T-helper 17 cell (primary cell): Measurements from ENCODE around the gene DBN1. TPM values are rescaled to one million over a fixed set of nuclear protein-coding genes. Genes with fewer than 3 reads are reported as not detected.
"Not testable (repeated sequence)": the region's sequence is repeated elsewhere in the genome, so short reads cannot be mapped to it uniquely, and the experiment has no call there.

Source experiments
- ATAC-seq: fragments of 150-1000 bp; cut with Tn5 transposase; 2 replicates; pipeline ENCODE4 v1.10.0; 2021; ENCODE audit warnings: mild to moderate bottlenecking, moderate library complexity
- DNase-seq, 3 donors: peaks; one replicate each; pipeline versions ENCODE4 v3.0.0 to v3.0.0-alpha.2; 2020 to 2021
- H3K9me3 ChIP-seq: one replicate; pipeline ENCODE4 v1.7.0; 2013; ENCODE audit warnings: low read length, mild to moderate bottlenecking; ENCODE audit not compliant: control insufficient read depth, poor library complexity, severe bottlenecking
- H3K27ac Mint-ChIP-seq: one replicate; pipeline ENCODE4 v1.8.0; 2022; ENCODE audit warnings: mild to moderate bottlenecking, moderate library complexity, mixed read lengths
- H3K27me3 Mint-ChIP-seq: one replicate; pipeline ENCODE4 v1.8.0; 2022; ENCODE audit warnings: mixed read lengths
- H3K36me3 Mint-ChIP-seq: one replicate; pipeline ENCODE4 v1.8.0; 2022; ENCODE audit warnings: low read depth, mixed read lengths
- H3K4me1 Mint-ChIP-seq: one replicate; pipeline ENCODE4 v1.8.0; 2022; ENCODE audit warnings: mild to moderate bottlenecking, mixed read lengths
- H3K4me3 Mint-ChIP-seq: one replicate; pipeline ENCODE4 v1.8.0; 2022; ENCODE audit warnings: mild to moderate bottlenecking, moderate library complexity, mixed read lengths
- total RNA-seq, 4 donors: library from RNA in 2 of 4; stranded (reverse) in 2 of 4; gene quantifications; one replicate each; pipeline ENCODE4 v1.2.3 and lab custom pipeline; 2022 to 2026

The DBN1 gene
- total RNA-seq, 2 donors from 2014 or later = 1.2 to 5.0 TPM

GRCh38 chr5:177420472-177420871, 53.0 kb downstream of the DBN1 start:
- H3K27me3 Mint-ChIP-seq, H3K36me3 Mint-ChIP-seq, H3K27ac Mint-ChIP-seq, H3K4me3 Mint-ChIP-seq, H3K4me1 Mint-ChIP-seq, H3K9me3 ChIP-seq, ATAC-seq, DNase-seq: not testable (repeated sequence)

- no peaks in the 10 kb centered on the region for H3K9me3 ChIP-seq
- ATAC-seq (no peak), DNase-seq (no peak)
- Mint-ChIP-seq H3K27ac (peak overlapping the region; percentile 62), H3K4me3 (no peak overlapping the region), H3K36me3 (no peaks in the 10 kb centered on the region), H3K27me3 (no peaks in the 10 kb centered on the region), H3K4me1 (peaks cover 8% of the 10 kb centered on the region)
These were observed 54.4 kb downstream of the DBN1 start for GRCh38 chr5:177419046-177419445.

GRCh38 chr5:177417081-177417480, 56.4 kb downstream of the DBN1 start:
- not testable (repeated sequence) for DNase-seq, H3K27me3 Mint-ChIP-seq, ATAC-seq, H3K9me3 ChIP-seq, H3K27ac Mint-ChIP-seq, H3K36me3 Mint-ChIP-seq, H3K4me3 Mint-ChIP-seq
- H3K4me1 Mint-ChIP-seq = peaks cover 19% of the 10 kb centered on the region

GRCh38 chr5:177414481-177414880, 59.0 kb downstream of the DBN1 start:
- H3K4me1 Mint-ChIP-seq = peaks cover 27% of the 10 kb centered on the region
- no peak for DNase-seq
- no peak for ATAC-seq
- H3K27ac Mint-ChIP-seq = peak overlapping the region; percentile 51
- no peaks in the 10 kb centered on the region for H3K9me3 ChIP-seq
- no peaks in the 10 kb centered on the region for H3K27me3 Mint-ChIP-seq
- H3K36me3 Mint-ChIP-seq = no peaks in the 10 kb centered on the region
- no peak overlapping the region for H3K4me3 Mint-ChIP-seq

GRCh38 chr5:177412603-177413233, 60.7 kb downstream of the DBN1 start:
- Mint-ChIP-seq H3K4me1 (peaks cover 29% of the 10 kb centered on the region), H3K27ac (peak overlapping the region; percentile 75), H3K27me3 (no peaks in the 10 kb centered on the region), H3K36me3 (no peaks in the 10 kb centered on the region), H3K4me3 (peak overlapping the region; percentile 73)
- H3K9me3 ChIP-seq = no peaks in the 10 kb centered on the region
- DNase-seq (no peak), ATAC-seq (peak; percentile 75)

- no peaks in the 10 kb centered on the region for H3K36me3 Mint-ChIP-seq
- H3K9me3 ChIP-seq = no peaks in the 10 kb centered on the region
- ATAC-seq = no peak
- H3K27ac Mint-ChIP-seq = no peak overlapping the region
- peaks cover 32% of the 10 kb centered on the region for H3K4me1 Mint-ChIP-seq
- H3K4me3 Mint-ChIP-seq = no peak overlapping the region
- DNase-seq = no peak
- H3K27me3 Mint-ChIP-seq = no peaks in the 10 kb centered on the region
These were observed 62.9 kb downstream of the DBN1 start for GRCh38 chr5:177410575-177410974.

- Mint-ChIP-seq H3K4me3 (no peak within 1 kb of the TSS), H3K36me3 (no peaks in the 10 kb centered on the region), H3K27ac (no peak within 1 kb of the TSS), H3K27me3 (no peaks in the 10 kb centered on the region), H3K4me1 (peaks cover 30% of the 10 kb centered on the region)
- H3K9me3 ChIP-seq = no peaks in the 10 kb centered on the region
- no peak for ATAC-seq
- no peak for DNase-seq
These were observed 64.2 kb downstream of the DBN1 start, which contains the start of gene F12 for GRCh38 chr5:177409043-177409801. F12 (minus strand) TSS chr5:177409564; CDS start chr5:177409527, 37 bp downstream.

Other genes starting within 250 kb of the DBN1 start
- gene RAB24, start 169.9 kb downstream of the DBN1 start, total RNA-seq = 10 to 100 TPM in 1 of 2 donors, 1 to 10 TPM in 1; 8.8 to 17.6 TPM
- gene PRELID1, start 169.8 kb downstream of the DBN1 start, total RNA-seq = 10 to 100 TPM; 44.9 to 55.8 TPM
- 10 to 100 TPM in 1 of 2 donors, 1 to 10 TPM in 1; 8.7 to 11.8 TPM for gene MXD3, start 161.7 kb downstream of the DBN1 start, total RNA-seq
- gene LMAN2, start 122.0 kb downstream of the DBN1 start, total RNA-seq = 10 to 100 TPM; 75.5 to 89.8 TPM
- 100 to 1,000 TPM in 1 of 2 donors, 10 to 100 TPM in 1; 76.7 to 110 TPM for gene RGS14, start 115.7 kb downstream of the DBN1 start, total RNA-seq
- under 1 TPM; 0.31 to 0.40 TPM for gene SLC34A1, start 89.2 kb downstream of the DBN1 start, total RNA-seq
- gene PFN3, start 73.0 kb downstream of the DBN1 start, total RNA-seq = not detected
- gene F12, start 64.1 kb downstream of the DBN1 start, total RNA-seq = 1 to 10 TPM in 1 of 2 donors, under 1 TPM in 1; 0.62 to 1.1 TPM
- gene GRK6, start 47.0 kb downstream of the DBN1 start, total RNA-seq = 100 to 1,000 TPM; 178 to 232 TPM
- gene PRR7, start 26.8 kb downstream of the DBN1 start, total RNA-seq = 10 to 100 TPM; 32.0 to 40.1 TPM
- gene PDLIM7, start 24.0 kb upstream of the DBN1 start, total RNA-seq = 10 to 100 TPM in 1 of 2 donors, 1 to 10 TPM in 1; 6.8 to 16.2 TPM
- gene DOK3, start 36.2 kb upstream of the DBN1 start, total RNA-seq = 1 to 10 TPM; 5.1 to 8.0 TPM
- 10 to 100 TPM; 58.6 to 66.9 TPM for gene DDX41, start 43.3 kb upstream of the DBN1 start, total RNA-seq
- gene FAM193B, start 80.9 kb upstream of the DBN1 start, total RNA-seq = 100 to 1,000 TPM; 143 to 167 TPM
- 10 to 100 TPM; 63.3 to 69.6 TPM for gene TMED9, start 118.6 kb upstream of the DBN1 start, total RNA-seq
- gene B4GALT7, start 126.5 kb upstream of the DBN1 start, total RNA-seq = 10 to 100 TPM; 24.7 to 27.3 TPM